Stimulated activated CD8-positive, alpha-beta memory T cell treated with anti-CD3 and anti-CD28 coated beads, Interleukin-7, amount 100 ng/mL, for 24 hours (primary cell): ENCODE data around the gene NEK7.
A peak's percentile ranks its signal among the peaks of the same experiment; 100 is the strongest.

Experiments used
- DNase-seq: peaks from one replicate; pipeline ENCODE4 v3.0.0-alpha.2; 2020; ENCODE audit warnings: low read depth

The NEK7 gene

GRCh38 chr1:198143797-198144196 is 13.0 kb upstream of the NEK7 start:
- no peak for DNase-seq

GRCh38 chr1:198147216-198147615 is 9.6 kb upstream of the NEK7 start:
- DNase-seq: no peak

GRCh38 chr1:198150369-198150768 is 6.4 kb upstream of the NEK7 start:
- no peak for DNase-seq

- no peak for DNase-seq
Observed at GRCh38 chr1:198151688-198152087, 5.1 kb upstream of the NEK7 start.

- no peak for DNase-seq
Observed at GRCh38 chr1:198153103-198153502, 3.7 kb upstream of the NEK7 start.

GRCh38 chr1:198153804-198154203 is 3.0 kb upstream of the NEK7 start:
- DNase-seq: no peak

GRCh38 chr1:198155253-198155652 is 1.5 kb upstream of the NEK7 start:
- no peak for DNase-seq

GRCh38 chr1:198156111-198156744 is 570 bp upstream of the NEK7 start:
- peak; percentile 43 for DNase-seq

GRCh38 chr1:198157241-198157846 is 546 bp downstream of the NEK7 start:
- peak; percentile 65 for DNase-seq

- no peak for DNase-seq
Observed at GRCh38 chr1:198157847-198158725, 1.3 kb downstream of the NEK7 start.

GRCh38 chr1:198158735-198159589 is 2.2 kb downstream of the NEK7 start:
- DNase-seq: peak; percentile 66

GRCh38 chr1:198160222-198160621 is 3.4 kb downstream of the NEK7 start:
- DNase-seq: no peak

- no peak for DNase-seq
Observed at GRCh38 chr1:198160946-198161614, 4.3 kb downstream of the NEK7 start.

- DNase-seq: no peak
Observed at GRCh38 chr1:198161718-198162090, 4.9 kb downstream of the NEK7 start.

- no peak for DNase-seq
Observed at GRCh38 chr1:198162091-198162767, 5.4 kb downstream of the NEK7 start.

GRCh38 chr1:198165927-198166647 is 9.3 kb downstream of the NEK7 start:
- no peak for DNase-seq

- DNase-seq: no peak
Observed at GRCh38 chr1:198166900-198167299, 10.1 kb downstream of the NEK7 start.

GRCh38 chr1:198167436-198167934 is 10.7 kb downstream of the NEK7 start:
- no peak for DNase-seq

- no peak for DNase-seq
Observed at GRCh38 chr1:198168227-198168626, 11.4 kb downstream of the NEK7 start.

- DNase-seq: no peak
Observed at GRCh38 chr1:198169672-198170071, 12.9 kb downstream of the NEK7 start.
